ENCODE results near the gene COG6.

Gene COG6

DNA sequence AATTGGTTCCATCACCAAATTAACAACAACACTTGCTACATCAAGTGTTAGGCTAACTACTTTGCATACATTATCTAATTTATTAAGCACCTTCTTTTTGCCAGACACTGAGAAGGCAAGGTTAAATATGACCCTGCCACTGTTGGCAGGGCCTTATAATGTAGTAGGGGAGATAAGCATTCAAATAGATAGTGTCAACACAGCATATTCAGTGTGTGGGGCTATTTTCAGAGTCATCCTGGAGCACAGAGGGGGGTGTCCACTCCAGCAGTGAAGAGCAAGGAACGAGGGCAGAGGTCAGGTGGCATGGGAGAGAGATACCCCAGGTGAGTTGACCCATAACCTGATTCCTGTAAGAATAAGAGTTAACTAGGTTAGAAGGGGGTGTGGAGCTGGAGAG is 121.6 kb downstream of the COG6 start:
- Histone ChIP-seq H3K23ac (ENCODE audit: low read length) (no peak overlapping the region), H2BK12ac (ENCODE audit: low read length) (peak overlapping the region; percentile 100), H4K12ac (ENCODE audit: low read depth, low read length) (no peak overlapping the region)

DNA sequence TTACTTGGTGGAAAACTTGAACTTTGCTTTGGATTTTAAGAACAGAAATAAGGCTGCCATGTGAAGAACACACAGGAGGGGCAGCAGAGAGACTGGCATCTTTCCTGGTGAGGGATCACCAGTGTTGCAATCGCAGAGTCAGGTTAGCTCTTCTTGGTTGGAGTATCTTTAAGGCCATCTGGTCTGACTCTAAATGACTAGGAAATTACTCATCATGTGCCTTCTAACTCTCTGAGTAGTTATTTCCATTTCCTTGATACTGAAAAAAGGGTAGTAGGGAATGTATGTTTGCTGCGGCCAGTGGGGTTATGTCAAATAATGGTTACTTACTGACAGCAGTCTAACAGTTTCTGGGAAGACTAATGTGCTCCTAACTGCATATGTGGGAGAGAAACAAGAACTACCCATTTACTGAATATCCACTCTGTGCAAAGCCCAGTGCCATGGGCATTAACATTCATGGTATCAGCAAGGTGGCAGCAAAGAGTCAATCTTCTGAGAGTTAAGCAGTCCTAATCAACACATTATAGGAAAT is 122.1 kb downstream of the COG6 start:
- Histone ChIP-seq H3K27ac (ENCODE audit: low read depth, low read length) (peak overlapping the region; percentile 90), H3K9ac (ENCODE audit: low read length) (no peak overlapping the region), H3K18ac (ENCODE audit: low read length) (no peak overlapping the region), H4K12ac (ENCODE audit: low read depth, low read length) (no peak overlapping the region), H3K27me3 (ENCODE audit: insufficient read depth, low read length) (no peaks in the 10 kb centered on the region), H3K79me2 (ENCODE audit: control insufficient read depth, insufficient read depth, low read length, poor library complexity) (peaks cover 6% of the 10 kb centered on the region), H3K14ac (ENCODE audit: low read length) (no peak overlapping the region), H3K79me1 (ENCODE audit: low read length) (peaks cover 19% of the 10 kb centered on the region), H3K4ac (ENCODE audit: low read depth, low read length) (no peak overlapping the region), H3K4me3 (ENCODE audit: low read depth, low read length) (no peak overlapping the region), H2BK120ac (ENCODE audit: insufficient read depth, low read length, poor library complexity) (peak overlapping the region; percentile 98), H2BK5ac (ENCODE audit: low read depth, low read length, poor library complexity) (no peak overlapping the region), H4K8ac (ENCODE audit: low read depth, low read length) (no peak overlapping the region), H2AK5ac (ENCODE audit: low read length) (no peak overlapping the region), H2AFZ (ENCODE audit: insufficient read depth, low read length, poor library complexity) (no peak overlapping the region), H3K9me3 (ENCODE audit: insufficient read depth, low read depth, low read length) (peaks cover 2% of the 10 kb centered on the region), H2BK12ac (ENCODE audit: low read length) (peak overlapping the region; percentile 71), H3K4me1 (ENCODE audit: control insufficient read depth in 1 of 2, insufficient read depth in 2 of 2, low read length in 2 of 2) (peaks cover 9 to 16% of the 10 kb centered on the region in 2 experiments), H3K4me2 (ENCODE audit: low read length) (no peak overlapping the region), H3K23ac (ENCODE audit: low read length) (no peak overlapping the region), H4K91ac (ENCODE audit: low read depth, low read length) (peak overlapping the region; percentile 78), H3K36me3 (ENCODE audit: control insufficient read depth in 1 of 2, insufficient read depth in 2 of 2, low read length in 2 of 2) (peaks cover 2% of the 10 kb centered on the region in 2 experiments)
- WGBS (ENCODE audit: extremely low coverage, insufficient coverage, insufficient read length) = no CpG with 5 or more reads among the region's 2 CpGs
- DNase-seq = peak; percentile 81 to 92

More for the DNA sequence above, 121.6 kb downstream of the COG6 start:
- H2BK120ac ChIP-seq (ENCODE audit: insufficient read depth, low read length, poor library complexity) = peak overlapping the region; percentile 98
- peak overlapping the region; percentile 96 for H2AK5ac ChIP-seq (ENCODE audit: low read length)
- H2BK5ac ChIP-seq (ENCODE audit: low read depth, low read length, poor library complexity) = peak overlapping the region; percentile 96
- peak overlapping the region; percentile 90 for H3K27ac ChIP-seq (ENCODE audit: low read depth, low read length)
- peak overlapping the region; percentile 99 for H4K91ac ChIP-seq (ENCODE audit: low read depth, low read length)
- peaks cover 9 to 16% of the 10 kb centered on the region in 2 experiments for H3K4me1 ChIP-seq (ENCODE audit: control insufficient read depth in 1 of 2, insufficient read depth in 2 of 2, low read length in 2 of 2)
- H3K79me2 ChIP-seq (ENCODE audit: control insufficient read depth, insufficient read depth, low read length, poor library complexity) = peaks cover 6% of the 10 kb centered on the region
- peak overlapping the region; percentile 89 for H3K4ac ChIP-seq (ENCODE audit: low read depth, low read length)
- H3K14ac ChIP-seq (ENCODE audit: low read length) = peak overlapping the region; percentile 95
- peaks cover 2% of the 10 kb centered on the region for H3K9me3 ChIP-seq (ENCODE audit: insufficient read depth, low read depth, low read length)
- peak overlapping the region; percentile 99 for H3K18ac ChIP-seq (ENCODE audit: low read length)
- no peak overlapping the region for H3K4me2 ChIP-seq (ENCODE audit: low read length)
- no peak overlapping the region for H3K4me3 ChIP-seq (ENCODE audit: low read depth, low read length)
- H3K36me3 ChIP-seq (ENCODE audit: control insufficient read depth in 1 of 2, insufficient read depth in 2 of 2, low read length in 2 of 2) = peaks cover 2% of the 10 kb centered on the region in 2 experiments
- no CpG with 5 or more reads among the region's 1 CpG for WGBS (ENCODE audit: extremely low coverage, insufficient coverage, insufficient read length)
- peak overlapping the region; percentile 88 for H4K8ac ChIP-seq (ENCODE audit: low read depth, low read length)
- no peak for DNase-seq
- H3K27me3 ChIP-seq (ENCODE audit: insufficient read depth, low read length) = no peaks in the 10 kb centered on the region
- peaks cover 19% of the 10 kb centered on the region for H3K79me1 ChIP-seq (ENCODE audit: low read length)
- no peak overlapping the region for H3K9ac ChIP-seq (ENCODE audit: low read length)
- peak overlapping the region; percentile 91 for H2AFZ ChIP-seq (ENCODE audit: insufficient read depth, low read length, poor library complexity)

DNA sequence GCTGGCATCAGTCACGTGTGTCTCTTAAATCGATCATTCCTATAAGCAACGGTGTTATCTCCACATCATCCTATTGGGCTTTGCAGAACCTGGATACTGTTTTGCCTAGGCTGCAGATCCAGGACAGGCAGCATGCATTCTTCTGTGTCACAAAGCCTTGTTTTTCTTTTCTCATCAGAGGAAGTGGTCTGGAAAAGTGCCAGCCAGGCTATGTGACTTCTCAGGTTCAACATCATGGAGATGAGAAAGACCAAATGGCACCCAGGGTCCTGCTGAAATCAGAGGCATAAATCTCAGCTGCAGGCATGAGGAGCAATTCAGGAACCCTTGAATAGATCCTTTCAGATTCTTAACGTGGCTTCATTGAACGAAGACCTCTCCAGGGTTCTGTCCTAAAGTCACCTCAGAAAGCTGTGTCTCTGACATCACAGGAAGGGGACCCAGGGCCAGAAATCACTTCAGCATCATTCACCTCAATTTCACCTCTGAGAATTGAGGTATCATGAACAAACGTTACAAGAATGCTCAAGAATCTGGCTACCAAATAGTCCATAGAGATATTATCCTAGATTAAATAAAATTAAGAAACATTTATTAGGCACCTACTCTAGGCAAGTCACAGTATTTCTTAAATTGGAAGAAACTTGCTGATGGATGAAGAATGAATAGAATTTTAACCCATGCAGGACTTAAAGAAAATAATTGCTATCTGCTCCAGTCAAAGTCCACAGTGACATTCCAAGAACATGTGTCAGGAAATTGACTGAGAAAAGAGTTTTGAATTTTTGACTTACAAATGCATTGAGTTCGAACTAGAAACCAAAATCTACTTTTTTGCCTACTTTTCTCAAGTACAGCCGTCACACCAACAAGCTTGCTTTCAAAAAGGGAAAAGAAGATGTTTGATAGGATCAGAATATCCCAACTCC is 124.1 kb downstream of the COG6 start:
- peak in 1 of 2 donors; percentile 59 for DNase-seq
- Histone ChIP-seq H3K27ac (ENCODE audit: low read depth, low read length) (peak overlapping the region; percentile 38), H3K14ac (ENCODE audit: low read length) (peak overlapping the region; percentile 44), H2BK120ac (ENCODE audit: insufficient read depth, low read length, poor library complexity) (peak overlapping the region; percentile 58), H3K18ac (ENCODE audit: low read length) (peak overlapping the region; percentile 56), H2BK5ac (ENCODE audit: low read depth, low read length, poor library complexity) (peak overlapping the region; percentile 66), H3K23ac (ENCODE audit: low read length) (no peak overlapping the region), H3K36me3 (ENCODE audit: control insufficient read depth in 1 of 2, insufficient read depth in 2 of 2, low read length in 2 of 2) (peaks cover 2% of the 10 kb centered on the region in 2 experiments), H4K8ac (ENCODE audit: low read depth, low read length) (peak overlapping the region; percentile 35), H4K91ac (ENCODE audit: low read depth, low read length) (peak overlapping the region; percentile 51), H3K4me1 (ENCODE audit: control insufficient read depth in 1 of 2, insufficient read depth in 2 of 2, low read length in 2 of 2) (peaks cover 9 to 16% of the 10 kb centered on the region in 2 experiments), H3K4ac (ENCODE audit: low read depth, low read length) (no peak overlapping the region), H3K9ac (ENCODE audit: low read length) (no peak overlapping the region), H3K4me2 (ENCODE audit: low read length) (no peak overlapping the region), H3K9me3 (ENCODE audit: insufficient read depth, low read depth, low read length) (peaks cover 2% of the 10 kb centered on the region), H3K27me3 (ENCODE audit: insufficient read depth, low read length) (no peaks in the 10 kb centered on the region), H3K4me3 (ENCODE audit: low read depth, low read length) (no peak overlapping the region), H2AFZ (ENCODE audit: insufficient read depth, low read length, poor library complexity) (no peak overlapping the region), H3K79me1 (ENCODE audit: low read length) (peaks cover 19% of the 10 kb centered on the region), H3K79me2 (ENCODE audit: control insufficient read depth, insufficient read depth, low read length, poor library complexity) (peaks cover 6% of the 10 kb centered on the region), H2AK5ac (ENCODE audit: low read length) (peak overlapping the region; percentile 47), H4K12ac (ENCODE audit: low read depth, low read length) (no peak overlapping the region), H2BK12ac (ENCODE audit: low read length) (peak overlapping the region; percentile 84)
- WGBS (ENCODE audit: extremely low coverage, insufficient coverage, insufficient read length) = no CpG with 5 or more reads among the region's 8 CpGs

DNA sequence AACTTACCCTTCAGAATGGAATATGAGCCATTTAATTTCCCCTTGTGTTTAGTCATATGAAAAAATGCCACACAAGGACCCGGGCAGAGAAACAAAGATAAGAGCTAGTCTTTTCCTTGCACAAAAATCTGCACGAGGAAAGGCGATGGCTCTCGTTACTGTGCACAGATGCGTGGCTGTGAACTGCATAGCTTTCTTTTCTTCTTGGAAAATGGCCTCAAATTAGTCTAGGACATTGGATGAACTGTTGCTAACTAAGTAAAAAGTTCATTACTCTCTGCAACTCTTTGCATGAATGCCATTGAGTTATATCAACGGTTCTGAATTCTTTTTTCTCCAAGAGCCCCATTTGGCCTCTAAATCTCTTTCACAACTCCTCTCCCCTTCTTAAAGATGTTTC is 125.2 kb downstream of the COG6 start:
- Histone ChIP-seq H3K23ac (ENCODE audit: low read length) (no peak overlapping the region), H2BK12ac (ENCODE audit: low read length) (no peak overlapping the region), H3K9me3 (ENCODE audit: insufficient read depth, low read depth, low read length) (peaks cover 2% of the 10 kb centered on the region), H3K27ac (ENCODE audit: low read depth, low read length) (no peak overlapping the region), H4K8ac (ENCODE audit: low read depth, low read length) (no peak overlapping the region), H2AK5ac (ENCODE audit: low read length) (no peak overlapping the region), H3K9ac (ENCODE audit: low read length) (no peak overlapping the region), H4K91ac (ENCODE audit: low read depth, low read length) (peak overlapping the region; percentile 35), H3K4me3 (ENCODE audit: low read depth, low read length) (no peak overlapping the region), H4K12ac (ENCODE audit: low read depth, low read length) (no peak overlapping the region), H3K27me3 (ENCODE audit: insufficient read depth, low read length) (no peaks in the 10 kb centered on the region), H2BK5ac (ENCODE audit: low read depth, low read length, poor library complexity) (no peak overlapping the region), H2BK120ac (ENCODE audit: insufficient read depth, low read length, poor library complexity) (no peak overlapping the region), H3K79me2 (ENCODE audit: control insufficient read depth, insufficient read depth, low read length, poor library complexity) (peaks cover 6% of the 10 kb centered on the region), H3K4ac (ENCODE audit: low read depth, low read length) (no peak overlapping the region), H3K4me2 (ENCODE audit: low read length) (no peak overlapping the region), H3K36me3 (ENCODE audit: control insufficient read depth in 1 of 2, insufficient read depth in 2 of 2, low read length in 2 of 2) (peaks cover 2% of the 10 kb centered on the region in 2 experiments), H3K79me1 (ENCODE audit: low read length) (peaks cover 16% of the 10 kb centered on the region), H3K14ac (ENCODE audit: low read length) (no peak overlapping the region), H3K4me1 (ENCODE audit: control insufficient read depth in 1 of 2, insufficient read depth in 2 of 2, low read length in 2 of 2) (peaks cover 9 to 14% of the 10 kb centered on the region in 2 experiments), H3K18ac (ENCODE audit: low read length) (no peak overlapping the region), H2AFZ (ENCODE audit: insufficient read depth, low read length, poor library complexity) (no peak overlapping the region)
- no CpG with 5 or more reads among the region's 6 CpGs for WGBS (ENCODE audit: extremely low coverage, insufficient coverage, insufficient read length)
- DNase-seq = no peak

All from trophoblast cell (in vitro differentiated cells and primary cell).